NCI-H1092 (cell line): ENCODE data around the gene AIF1L.

ENCODE experiments used
- DNase-seq: peaks from one replicate; lab custom pipeline; 2025; lab: John Stamatoyannopoulos, UW

The AIF1L gene

GRCh38 chr9:131096269-131097125 lies at the start of gene AIF1L:
Gene AIF1L, plus strand, starts transcription at chr9:131096531. Its CDS starts 99 bp downstream, at chr9:131096630.
- peak; percentile 46 for DNase-seq

- DNase-seq: peak; percentile 46
Observed at GRCh38 chr9:131046581-131047202, 49.6 kb upstream of the AIF1L start.

GRCh38 chr9:131048332-131048731 lies 48.0 kb upstream of the AIF1L start:
- DNase-seq: no peak

- no peak for DNase-seq
Observed at GRCh38 chr9:131048820-131049219, 47.5 kb upstream of the AIF1L start.

GRCh38 chr9:131049829-131050715 lies 46.3 kb upstream of the AIF1L start:
- no peak for DNase-seq

- DNase-seq: no peak
Observed at GRCh38 chr9:131050831-131051230, 45.5 kb upstream of the AIF1L start.

- DNase-seq: no peak
Observed at GRCh38 chr9:131051592-131052517, 44.5 kb upstream of the AIF1L start.

- DNase-seq: no peak
Observed at GRCh38 chr9:131053896-131054295, 42.4 kb upstream of the AIF1L start.

GRCh38 chr9:131056781-131057506 lies 39.4 kb upstream of the AIF1L start:
- DNase-seq: no peak

GRCh38 chr9:131060900-131061630 lies 35.3 kb upstream of the AIF1L start:
- DNase-seq: no peak

GRCh38 chr9:131062969-131063368 lies 33.4 kb upstream of the AIF1L start:
- DNase-seq: no peak

- DNase-seq: no peak
Observed at GRCh38 chr9:131065599-131065998, 30.7 kb upstream of the AIF1L start.

- no peak for DNase-seq
Observed at GRCh38 chr9:131067625-131068024, 28.7 kb upstream of the AIF1L start.

- DNase-seq: no peak
Observed at GRCh38 chr9:131068076-131068816, 28.1 kb upstream of the AIF1L start.

- no peak for DNase-seq
Observed at GRCh38 chr9:131069699-131070098, 26.6 kb upstream of the AIF1L start.

- no peak for DNase-seq
Observed at GRCh38 chr9:131072107-131072870, 24.0 kb upstream of the AIF1L start.

- DNase-seq: no peak
Observed at GRCh38 chr9:131072871-131073237, 23.5 kb upstream of the AIF1L start.
